Keratinocyte (primary cell): ENCODE data around the gene SLC6A2. TPM values are rescaled to one million over a fixed set of nuclear protein-coding genes. Genes with fewer than 3 reads are reported as not detected.

Experiments
- DNase-seq: peaks from one replicate; pipeline ENCODE4 v3.0.0-alpha.2; 2011; ENCODE audit warnings: low read depth, missing footprints, low spot score
- FAIRE-seq: peaks from 2 replicates; lab custom pipeline; 2011; peaks lifted over from hg19 to GRCh38; lab: Jason Lieb, UNC
- H2AFZ ChIP-seq: 2 replicates; pipeline ENCODE4 v1.6.0; 2012; ENCODE audit warnings: low read length, control low read depth, inconsistent platforms; ENCODE audit not compliant: control insufficient read depth
- H3K27ac ChIP-seq: 2 replicates; pipeline ENCODE4 v1.5.1; 2011; ENCODE audit warnings: low read length; ENCODE audit not compliant: control insufficient read depth, insufficient read depth
- H3K27me3 ChIP-seq: 3 replicates; pipeline ENCODE4 v1.6.0; 2011; ENCODE audit warnings: low read length; ENCODE audit not compliant: control insufficient read depth, insufficient read depth; ENCODE audit errors: extremely low read depth
- H3K36me3 ChIP-seq, 2 experiments: 2 replicates in 1 of 2; 3 replicates in 1 of 2; pipeline ENCODE4 v1.5.1; 2011; ENCODE audit warnings: low read length in 2 of 2, mild to moderate bottlenecking in 1 of 2; ENCODE audit not compliant: control insufficient read depth in 2 of 2, insufficient read depth in 2 of 2; ENCODE audit errors: extremely low read depth in 1 of 2
- H3K4me1 ChIP-seq: 3 replicates; pipeline ENCODE4 v1.5.1; 2011; ENCODE audit warnings: low read length; ENCODE audit not compliant: control insufficient read depth, insufficient read depth; ENCODE audit errors: extremely low read depth
- H3K4me2 ChIP-seq: 3 replicates; pipeline ENCODE4 v1.6.0; 2011; ENCODE audit warnings: low read depth, low read length; ENCODE audit not compliant: control insufficient read depth, insufficient read depth; ENCODE audit errors: extremely low read depth
- H3K4me3 ChIP-seq, 3 experiments: fragments of 200-600 bp in 1 of 3; sonication (generic) in 1 of 3; 2 replicates in 2 of 3; 3 replicates in 1 of 3; pipeline ENCODE4 v1.5.1; 2011 to 2016; ENCODE audit warnings: low read length in 3 of 3, mild to moderate bottlenecking in 3 of 3, control low read depth in 2 of 3, inconsistent platforms in 1 of 3, low read depth in 1 of 3, mixed read lengths in 1 of 3, mixed run types in 1 of 3, moderate library complexity in 1 of 3; ENCODE audit not compliant: control insufficient read depth in 2 of 3, insufficient read depth in 2 of 3; ENCODE audit errors: extremely low read depth in 1 of 3
- H3K79me2 ChIP-seq: 2 replicates; pipeline ENCODE4 v1.6.0; 2012; ENCODE audit warnings: low read length; ENCODE audit not compliant: control insufficient read depth, insufficient read depth
- H3K9ac ChIP-seq: 3 replicates; pipeline ENCODE4 v1.6.0; 2011; ENCODE audit warnings: low read length; ENCODE audit not compliant: control insufficient read depth, insufficient read depth; ENCODE audit errors: extremely low read depth
- H3K9me1 ChIP-seq: 3 replicates; pipeline ENCODE4 v1.6.0; 2011; ENCODE audit warnings: low read length; ENCODE audit not compliant: control insufficient read depth, insufficient read depth; ENCODE audit errors: extremely low read depth
- H3K9me3 ChIP-seq: 2 replicates; pipeline ENCODE4 v1.5.1; 2012; ENCODE audit warnings: low read depth, low read length; ENCODE audit not compliant: control insufficient read depth
- H4K20me1 ChIP-seq: 3 replicates; pipeline ENCODE4 v1.6.0; 2011; ENCODE audit warnings: low read length; ENCODE audit not compliant: control insufficient read depth, insufficient read depth; ENCODE audit errors: extremely low read depth
- EZH2 ChIP-seq: IDR thresholded peaks from one replicate; pipeline ENCODE4 v1.6.1; 2012; ENCODE audit warnings: inconsistent platforms, mild to moderate bottlenecking, low read length, moderate library complexity
- dilution Hi-C: fragments of 300-500 bp; cut with MboI; formaldehyde crosslinking; loops from one replicate; pipeline ENCODE4 v1.7.0; 2020; ENCODE audit warnings: low sequenced_read_pairs; ENCODE audit not compliant: extremely low pct_ligation_motif_present
- polyA plus RNA-seq, 5 experiments: library from polyadenylated mRNA; depleted of rRNA in 3 of 5; stranded (reverse) in 3 of 5; stranded (forward) in 1 of 5; unstranded in 1 of 5; fragments of >200 nt; gene quantifications; 1 replicate in 1 of 5; 2 replicates in 3 of 5; 3 replicates in 1 of 5; pipeline versions ENCODE4 v1.2.1 to v1.2.3, GENCODE V29; 2011 to 2012; ENCODE audit warnings: missing spikeins in 2 of 5, low read depth in 1 of 5, low replicate concordance in 1 of 5
- TF ChIP-seq, protein P1 (sequence below), 3 experiments: IDR thresholded peaks in 1 of 3; conservative IDR thresholded peaks in 1 of 3; optimal IDR thresholded peaks in 1 of 3; 2 replicates in 2 of 3; 3 replicates in 1 of 3; pipeline versions ENCODE3 to v1.5.1; 2011; ENCODE audit warnings: low read length in 3 of 3, mild to moderate bottlenecking in 3 of 3, moderate library complexity in 2 of 3, control low read depth in 1 of 3, inconsistent platforms in 1 of 3; ENCODE audit not compliant: insufficient read depth in 2 of 3; ENCODE audit errors: extremely low read depth in 1 of 3

SLC6A2 gene
- polyA plus RNA-seq, 1 donor (not counting 4 experiments of a cell fraction or from before 2014, with no cell fraction given) = 0.20 TPM

DNA sequence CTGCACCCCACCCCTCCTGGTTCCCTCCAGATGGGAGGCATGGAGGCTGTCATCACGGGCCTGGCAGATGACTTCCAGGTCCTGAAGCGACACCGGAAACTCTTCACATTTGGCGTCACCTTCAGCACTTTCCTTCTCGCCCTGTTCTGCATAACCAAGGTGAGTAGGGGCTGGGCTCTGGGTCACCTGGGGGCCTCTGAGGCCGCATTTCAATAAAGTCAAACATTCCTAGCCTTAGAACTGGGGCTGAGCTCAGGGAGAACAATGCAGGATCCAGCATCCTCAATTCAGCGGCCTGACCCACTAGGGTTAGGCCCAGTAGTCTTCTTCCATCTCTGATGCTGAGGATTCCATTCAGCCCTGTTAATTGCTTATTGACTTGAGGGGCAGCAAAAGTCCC, 42.1 kb downstream of the SLC6A2 start:
- Histone ChIP-seq H3K27me3 (no peaks in the 10 kb centered on the region), H3K9me3 (no peaks in the 10 kb centered on the region), H4K20me1 (no peaks in the 10 kb centered on the region), H3K4me3 (no peak overlapping the region), H3K79me2 (no peaks in the 10 kb centered on the region), H3K9me1 (no peaks in the 10 kb centered on the region), H3K4me2 (no peak overlapping the region), H3K27ac (no peak overlapping the region), H3K9ac (no peak overlapping the region), H2AFZ (no peak overlapping the region), H3K4me1 (no peaks in the 10 kb centered on the region), H3K36me3 (no peaks in the 10 kb centered on the region)
- FAIRE-seq = no peak
- dilution Hi-C loops = no loop called here
- DNase-seq = no peak
- TF ChIP-seq EZH2 = no peak
- TF ChIP-seq, protein P1, sequence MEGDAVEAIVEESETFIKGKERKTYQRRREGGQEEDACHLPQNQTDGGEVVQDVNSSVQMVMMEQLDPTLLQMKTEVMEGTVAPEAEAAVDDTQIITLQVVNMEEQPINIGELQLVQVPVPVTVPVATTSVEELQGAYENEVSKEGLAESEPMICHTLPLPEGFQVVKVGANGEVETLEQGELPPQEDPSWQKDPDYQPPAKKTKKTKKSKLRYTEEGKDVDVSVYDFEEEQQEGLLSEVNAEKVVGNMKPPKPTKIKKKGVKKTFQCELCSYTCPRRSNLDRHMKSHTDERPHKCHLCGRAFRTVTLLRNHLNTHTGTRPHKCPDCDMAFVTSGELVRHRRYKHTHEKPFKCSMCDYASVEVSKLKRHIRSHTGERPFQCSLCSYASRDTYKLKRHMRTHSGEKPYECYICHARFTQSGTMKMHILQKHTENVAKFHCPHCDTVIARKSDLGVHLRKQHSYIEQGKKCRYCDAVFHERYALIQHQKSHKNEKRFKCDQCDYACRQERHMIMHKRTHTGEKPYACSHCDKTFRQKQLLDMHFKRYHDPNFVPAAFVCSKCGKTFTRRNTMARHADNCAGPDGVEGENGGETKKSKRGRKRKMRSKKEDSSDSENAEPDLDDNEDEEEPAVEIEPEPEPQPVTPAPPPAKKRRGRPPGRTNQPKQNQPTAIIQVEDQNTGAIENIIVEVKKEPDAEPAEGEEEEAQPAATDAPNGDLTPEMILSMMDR (optimal IDR thresholded peaks at IDR 0.05 in 1 of 3, IDR thresholded peaks at IDR 0.05 in 1 of 3, conservative IDR thresholded peaks at IDR 0.05 in 1 of 3; ENCODE audit: extremely low read depth in 1 of 3, insufficient read depth in 2 of 3, low read length in 3 of 3) = no peak

DNA sequence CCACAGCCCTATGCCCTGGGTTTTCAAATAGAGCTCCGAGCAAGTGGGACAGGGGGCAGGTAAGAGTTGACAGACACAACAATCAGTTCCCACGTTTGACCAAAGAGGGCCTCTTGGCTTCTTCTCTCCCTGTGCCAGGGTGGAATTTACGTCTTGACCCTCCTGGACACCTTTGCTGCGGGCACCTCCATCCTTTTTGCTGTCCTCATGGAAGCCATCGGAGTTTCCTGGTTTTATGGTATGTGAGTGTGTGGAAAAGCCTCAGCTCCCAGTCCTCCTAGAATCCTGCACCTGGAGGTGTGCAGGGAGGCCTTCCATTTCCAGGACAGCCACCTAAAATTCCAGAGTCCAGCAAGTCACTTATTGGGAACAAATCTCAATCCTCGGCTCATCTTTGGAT, 42.5 kb downstream of the SLC6A2 start:
- no peaks in the 10 kb centered on the region for H4K20me1 ChIP-seq
- no peak overlapping the region for H3K4me3 ChIP-seq
- H3K9me3 ChIP-seq = no peaks in the 10 kb centered on the region
- TF ChIP-seq EZH2 = no peak
- TF ChIP-seq, protein P1 (optimal IDR thresholded peaks at IDR 0.05 in 1 of 3, IDR thresholded peaks at IDR 0.05 in 1 of 3, conservative IDR thresholded peaks at IDR 0.05 in 1 of 3; ENCODE audit: extremely low read depth in 1 of 3, insufficient read depth in 2 of 3, low read length in 3 of 3) = no peak
- no peak overlapping the region for H2AFZ ChIP-seq
- no peaks in the 10 kb centered on the region for H3K4me1 ChIP-seq
- no peaks in the 10 kb centered on the region for H3K27me3 ChIP-seq
- FAIRE-seq (no peak), DNase-seq (no peak)
- H3K9ac ChIP-seq = no peak overlapping the region
- dilution Hi-C loops = no loop called here
- H3K27ac ChIP-seq = no peak overlapping the region
- no peaks in the 10 kb centered on the region for H3K36me3 ChIP-seq
- H3K9me1 ChIP-seq = no peaks in the 10 kb centered on the region
- H3K4me2 ChIP-seq = no peak overlapping the region
- H3K79me2 ChIP-seq = no peaks in the 10 kb centered on the region
